Liver (tissue), 3 donors: ENCODE data around the gene GINM1.

Source experiments
- CTCF ChIP-seq: fragments of 150-350 bp; IDR thresholded peaks from 2 replicates; pipeline ENCODE4 v1.5.1; 2017; ENCODE audit warnings: improper control_type of control experiment, low read depth, low read length; ENCODE audit not compliant: missing input control
- EGR1 ChIP-seq, 2 donors: IDR thresholded peaks; 2 replicates each; pipeline ENCODE4 v1.6.1; 2016 to 2018; ENCODE audit warnings: antibody characterized with exemption in 2 of 2, low read depth in 2 of 2
- JUND ChIP-seq, 2 donors: IDR thresholded peaks; 2 replicates each; pipeline ENCODE4 v1.6.1; 2016; ENCODE audit warnings: antibody characterized with exemption in 2 of 2
- MAX ChIP-seq: IDR thresholded peaks from 2 replicates; pipeline ENCODE4 v1.6.1; 2016; ENCODE audit warnings: antibody characterized with exemption
- RAD21 ChIP-seq, 2 donors: IDR thresholded peaks; 2 replicates each; pipeline ENCODE4 v1.6.1; 2016; ENCODE audit warnings: antibody characterized with exemption in 2 of 2, mild to moderate bottlenecking in 2 of 2
- SP1 ChIP-seq: IDR thresholded peaks from 2 replicates; pipeline ENCODE4 v1.6.1; 2018; ENCODE audit warnings: antibody characterized with exemption, mild to moderate bottlenecking
- ZBTB33 ChIP-seq: IDR thresholded peaks from 2 replicates; pipeline ENCODE4 v1.6.1; 2016; ENCODE audit warnings: antibody characterized with exemption
- donor health status: healthy.
- donor health status: healthy.

- TF ChIP-seq CTCF (no peak), SP1 (no peak), MAX (no peak), ZBTB33 (no peak), EGR1 (IDR thresholded peaks at IDR 0.05; ENCODE audit: low read depth in 2 of 2) (no peak), RAD21 (IDR thresholded peaks at IDR 0.05) (no peak), JUND (IDR thresholded peaks at IDR 0.05) (no peak)
Measured at GRCh38 chr6:149592983-149593382, 26.8 kb downstream of the GINM1 start.
